BLaER1 (cell line): Measurements from ENCODE around the gene DDA1.
A peak's percentile ranks its signal among the peaks of the same experiment; 100 is the strongest.

Experiments
- H3K27ac ChIP-seq: shearing (Covaris generic); formaldehyde crosslinking; 2 replicates; pipeline ENCODE4 v1.8.1; 2022
- H3K27me3 ChIP-seq: shearing (Covaris generic); formaldehyde crosslinking; 2 replicates; pipeline ENCODE4 v1.8.1; 2022
- H3K36me3 ChIP-seq: shearing (Covaris generic); formaldehyde crosslinking; 2 replicates; pipeline ENCODE4 v1.8.1; 2022
- H3K4me1 ChIP-seq: shearing (Covaris generic); formaldehyde crosslinking; 2 replicates; pipeline ENCODE4 v1.8.1; 2022
- H3K4me2 ChIP-seq: shearing (Covaris generic); formaldehyde crosslinking; 2 replicates; pipeline ENCODE4 v1.8.1; 2022
- H3K4me3 ChIP-seq: shearing (Covaris generic); formaldehyde crosslinking; 2 replicates; pipeline ENCODE4 v1.8.1; 2022
- H3K9ac ChIP-seq: shearing (Covaris generic); formaldehyde crosslinking; 2 replicates; pipeline ENCODE4 v1.8.1; 2022
- H3K9me3 ChIP-seq: shearing (Covaris generic); formaldehyde crosslinking; 2 replicates; pipeline ENCODE4 v1.8.1; 2022
- H4K20me1 ChIP-seq: shearing (Covaris generic); formaldehyde crosslinking; 2 replicates; pipeline ENCODE4 v1.8.1; 2022
- Cebpa-rat ChIP-seq: shearing (Covaris generic); IDR thresholded peaks from 2 replicates; pipeline ENCODE4 v1.8.1; 2022

DDA1 gene

DNA sequence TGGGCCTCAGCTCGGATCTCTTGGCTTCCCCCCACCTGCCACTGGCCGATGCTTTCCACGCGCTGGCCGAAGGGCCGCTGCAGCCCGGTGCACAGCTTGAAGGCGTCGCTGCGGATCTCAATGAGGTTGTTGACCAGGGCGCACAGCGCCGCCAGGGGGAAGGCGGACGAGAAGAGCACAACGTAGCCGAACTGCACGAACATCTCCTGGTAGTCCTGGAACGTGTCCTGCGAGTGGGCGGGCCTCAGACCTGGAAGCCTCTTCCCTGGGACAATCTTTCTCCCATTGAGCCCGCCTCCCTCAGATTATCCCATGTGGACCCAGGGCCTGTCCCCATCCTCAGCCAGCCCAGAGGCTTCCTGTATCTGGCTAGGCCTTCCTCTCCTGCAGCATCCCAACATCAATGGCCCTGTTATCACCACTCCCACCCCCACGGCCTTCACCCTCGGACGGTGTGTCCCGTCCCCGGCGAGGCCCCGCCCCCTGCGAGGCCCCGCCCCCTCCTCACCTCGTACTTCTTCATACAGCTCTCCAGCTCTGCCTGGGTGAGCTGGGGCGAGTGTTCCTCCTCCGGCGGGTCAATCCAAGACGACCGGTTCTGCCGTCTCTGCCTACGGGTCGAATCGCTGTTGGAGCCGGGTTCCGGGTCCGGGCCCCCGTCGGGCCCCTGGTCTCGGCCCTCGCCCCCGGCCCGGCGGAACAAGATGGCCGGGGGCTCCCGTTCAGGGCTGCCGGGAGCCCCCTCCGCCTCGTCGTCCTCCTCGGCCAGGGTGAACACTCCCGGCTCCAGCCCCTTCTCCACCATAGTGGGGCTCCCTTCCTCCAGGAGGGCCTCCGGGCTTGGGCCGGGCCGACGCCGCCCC, 18.5 kb downstream of the DDA1 start:
- H3K4me2 ChIP-seq, result peak overlapping the region; percentile 95
- peak overlapping the region; percentile 61 for H3K4me3 ChIP-seq
- H3K36me3 ChIP-seq, result peaks cover 32% of the 10 kb centered on the region
- no peak for TF ChIP-seq Cebpa-rat
- peaks cover 26% of the 10 kb centered on the region for H4K20me1 ChIP-seq
- peaks cover 27% of the 10 kb centered on the region for H3K27me3 ChIP-seq
- peaks cover 55% of the 10 kb centered on the region for H3K4me1 ChIP-seq
- H3K27ac ChIP-seq, result 0 out of 2 replicates have a peak overlapping the region, but pooled peaks have one; percentile 55
- peaks cover 3% of the 10 kb centered on the region; the same call in 1 of the 2 replicates for H3K9me3 ChIP-seq
- peak overlapping the region; percentile 64; the same call in 1 of the 2 replicates for H3K9ac ChIP-seq

DNA sequence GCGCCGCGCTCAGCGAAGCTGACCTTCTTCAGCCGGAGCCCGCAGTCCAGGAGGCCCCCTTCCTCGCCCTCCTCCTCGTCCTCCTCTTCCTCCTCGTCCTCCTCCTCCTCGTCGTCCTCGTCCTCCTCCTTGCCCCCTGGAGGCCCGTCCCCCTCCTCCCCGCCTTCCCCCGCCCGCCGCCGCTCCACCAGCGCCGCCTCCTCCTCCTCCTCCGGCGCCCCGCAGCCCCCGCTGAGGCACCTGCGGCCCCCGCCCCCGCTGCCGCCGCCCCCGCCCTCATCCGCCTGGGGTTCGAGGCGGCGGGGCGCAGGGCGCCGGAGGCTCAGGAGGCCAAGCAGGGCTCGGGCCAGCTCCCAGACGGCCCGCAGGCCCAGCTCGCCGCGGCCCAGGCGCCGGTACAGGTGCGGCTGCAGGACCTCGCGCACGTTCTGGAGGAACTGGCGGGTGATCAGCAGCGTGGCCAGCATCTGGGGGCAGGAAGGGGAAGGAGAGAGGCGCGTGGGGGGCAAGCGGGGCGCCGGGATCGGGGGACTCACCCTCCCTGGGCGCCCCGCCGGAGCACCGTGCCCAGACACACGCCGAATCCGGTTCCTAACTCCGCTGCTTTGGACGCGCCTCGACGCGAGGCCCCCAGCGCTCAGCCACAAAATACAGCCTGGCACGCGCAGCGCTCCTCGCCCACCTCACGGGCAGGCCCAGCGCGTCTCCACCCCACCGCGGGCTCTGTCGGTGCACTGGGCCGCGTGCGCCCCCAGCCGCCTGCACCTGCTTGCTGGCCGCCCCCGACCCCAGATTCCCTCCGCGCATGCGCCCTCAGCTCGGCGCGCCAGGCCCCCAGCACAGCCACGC, 19.4 kb downstream of the DDA1 start:
- peaks cover 4% of the 10 kb centered on the region; the same call in 1 of the 2 replicates for H3K9me3 ChIP-seq
- H3K4me3 ChIP-seq, result peak overlapping the region; percentile 61
- TF ChIP-seq Cebpa-rat, result no peak
- H3K36me3 ChIP-seq, result peaks cover 36% of the 10 kb centered on the region
- H3K27ac ChIP-seq, result peak overlapping the region; percentile 55
- peak overlapping the region; percentile 95 for H3K4me2 ChIP-seq
- H3K4me1 ChIP-seq, result peaks cover 54% of the 10 kb centered on the region
- H4K20me1 ChIP-seq, result peaks cover 25% of the 10 kb centered on the region
- H3K27me3 ChIP-seq, result peaks cover 23% of the 10 kb centered on the region
- peak overlapping the region; percentile 70 for H3K9ac ChIP-seq

DNA sequence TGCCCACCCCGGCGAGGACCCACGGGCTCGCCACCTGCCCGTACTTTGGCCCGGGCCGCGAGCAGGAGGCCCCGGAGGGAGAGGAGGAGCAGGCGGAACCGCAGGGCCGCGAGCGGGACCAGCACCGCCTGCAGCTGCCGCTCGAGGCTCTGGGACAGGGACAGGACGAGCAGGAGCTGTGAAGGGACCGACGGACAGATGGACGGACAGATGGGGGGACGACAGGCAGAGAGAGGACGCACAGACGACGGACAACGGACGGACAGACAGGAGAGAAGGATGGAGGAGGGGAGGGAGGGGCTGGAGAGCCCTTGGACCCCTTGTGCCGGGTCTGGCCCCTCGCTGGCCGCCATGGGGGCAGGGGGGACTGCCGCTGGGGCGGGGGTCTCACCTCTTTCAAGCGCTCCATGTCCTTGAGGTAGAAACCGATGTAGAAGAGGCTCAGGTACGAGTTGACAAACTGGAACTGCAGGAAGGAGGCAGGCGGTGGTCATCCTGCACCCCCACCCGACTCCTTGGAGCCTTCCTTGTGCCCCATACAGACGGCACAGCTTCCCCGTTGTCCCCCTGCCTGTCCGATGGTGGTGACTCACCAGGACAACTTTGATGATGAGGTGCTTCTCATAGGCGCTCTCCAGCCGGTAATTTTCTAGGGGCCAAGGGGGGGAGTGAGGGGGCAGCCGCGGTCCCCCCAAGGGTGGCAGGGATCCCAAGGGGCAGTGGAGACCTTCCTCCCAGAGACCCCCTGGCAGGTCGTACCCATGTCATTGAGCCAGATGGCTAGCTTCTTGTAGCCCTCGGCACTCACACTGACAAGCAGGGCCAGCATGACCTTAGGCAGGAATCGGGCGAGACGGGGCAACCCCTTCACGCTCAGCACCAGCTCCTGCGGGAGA, 20.3 kb downstream of the DDA1 start:
- Histone ChIP-seq H3K27me3 (peaks cover 23% of the 10 kb centered on the region), H3K9me3 (peaks cover 4% of the 10 kb centered on the region; the same call in 1 of the 2 replicates), H3K4me3 (peak overlapping the region; percentile 60), H3K4me2 (peak overlapping the region; percentile 95), H3K27ac (peak overlapping the region; percentile 46; the same call in 1 of the 2 replicates), H3K4me1 (peaks cover 50% of the 10 kb centered on the region), H3K9ac (peak overlapping the region; percentile 70; the same call in 1 of the 2 replicates), H3K36me3 (peaks cover 32% of the 10 kb centered on the region), H4K20me1 (peaks cover 22% of the 10 kb centered on the region)
- no peak for TF ChIP-seq Cebpa-rat

DNA sequence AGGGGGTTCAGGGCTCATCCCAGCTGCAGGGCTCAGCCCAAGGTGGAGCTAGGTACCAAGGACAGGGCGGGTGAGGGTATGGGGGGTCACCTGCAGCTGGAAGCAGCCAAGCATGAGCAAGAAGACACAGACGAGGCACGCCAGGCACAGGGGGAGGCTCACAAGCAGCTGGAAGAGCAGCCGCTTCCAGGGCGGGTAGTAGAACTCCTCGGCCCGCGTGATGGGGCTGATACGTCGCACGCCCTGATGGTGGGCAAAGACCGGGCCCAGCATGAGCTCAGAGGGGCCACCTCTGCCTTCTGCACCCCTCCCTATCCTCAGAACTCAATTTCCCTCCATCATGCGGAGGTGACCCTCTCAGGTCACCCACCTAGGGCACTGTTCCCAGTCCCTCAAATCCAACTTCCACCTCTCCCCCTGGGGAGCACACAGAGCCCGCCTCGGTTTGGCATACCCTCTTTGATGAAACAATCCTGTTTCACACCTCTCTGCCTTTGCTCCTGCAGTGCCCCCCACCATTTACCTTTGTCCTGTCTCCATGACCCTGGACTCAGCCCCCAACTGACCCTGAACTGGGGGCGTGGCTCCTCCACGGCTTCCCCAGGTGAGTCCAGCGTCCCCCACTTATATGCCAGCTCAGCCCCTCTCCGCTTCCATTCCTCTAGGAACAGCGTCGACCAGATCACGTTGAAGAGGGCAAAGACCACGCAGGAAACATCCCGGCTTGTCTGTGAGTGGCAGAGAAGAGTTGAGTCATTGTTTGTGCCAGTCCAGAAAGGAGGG, 21.1 kb downstream of the DDA1 start:
- no peak for TF ChIP-seq Cebpa-rat
- Histone ChIP-seq H3K27ac (no peak overlapping the region), H3K4me1 (peaks cover 56% of the 10 kb centered on the region), H3K4me3 (no peak overlapping the region), H3K9me3 (peaks cover 4% of the 10 kb centered on the region; the same call in 1 of the 2 replicates), H4K20me1 (peaks cover 15% of the 10 kb centered on the region), H3K36me3 (peaks cover 26% of the 10 kb centered on the region), H3K27me3 (peaks cover 23% of the 10 kb centered on the region), H3K4me2 (peak overlapping the region; percentile 95), H3K9ac (no peak overlapping the region)

DNA sequence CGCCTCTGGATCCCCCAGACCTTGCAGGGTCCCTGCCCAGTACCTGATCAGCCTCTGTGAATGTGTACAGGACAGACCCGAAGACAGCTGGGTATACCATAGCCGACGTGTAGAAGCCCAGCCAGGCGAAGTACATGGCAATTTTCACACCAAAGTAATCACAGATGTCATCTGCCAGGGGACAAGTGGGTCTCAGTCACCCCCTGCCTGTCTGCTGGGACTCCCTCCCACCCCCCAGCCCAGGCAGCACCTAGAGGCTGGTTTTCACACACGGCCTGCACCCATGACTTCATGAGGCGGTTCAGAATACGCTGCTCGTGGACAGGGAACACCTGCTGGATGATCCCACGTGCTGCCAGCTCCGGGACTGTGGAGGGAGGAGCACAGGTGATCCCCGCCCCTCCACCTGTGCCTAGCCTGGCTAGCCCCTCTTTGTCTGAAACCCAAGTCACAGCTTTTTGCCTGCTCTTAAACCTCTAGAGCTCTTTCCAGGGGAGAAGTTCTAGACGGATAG, 21.7 kb downstream of the DDA1 start:
- Histone ChIP-seq H4K20me1 (peaks cover 15% of the 10 kb centered on the region), H3K9me3 (peaks cover 4% of the 10 kb centered on the region; the same call in 1 of the 2 replicates), H3K4me3 (no peak overlapping the region), H3K9ac (no peak overlapping the region), H3K4me2 (no peak overlapping the region; the same call in 1 of the 2 replicates), H3K27ac (no peak overlapping the region), H3K4me1 (peaks cover 63% of the 10 kb centered on the region), H3K36me3 (peaks cover 26% of the 10 kb centered on the region), H3K27me3 (peaks cover 23% of the 10 kb centered on the region)
- no peak for TF ChIP-seq Cebpa-rat

DNA sequence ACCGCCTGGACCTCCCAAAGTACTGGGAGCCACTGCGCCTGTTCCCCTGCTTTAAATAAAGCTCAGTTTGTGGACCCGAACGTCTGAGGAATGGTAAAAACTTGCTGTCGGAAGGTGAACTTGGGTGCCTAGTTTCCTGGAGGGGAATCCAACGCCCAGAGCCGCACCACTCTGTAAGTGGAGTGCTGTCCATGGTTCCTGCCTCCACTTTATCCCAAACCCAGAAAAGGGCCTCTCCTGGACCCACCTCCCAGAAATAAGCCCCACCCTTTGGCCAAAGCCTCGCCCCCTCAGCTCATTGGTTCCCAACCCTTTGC, 23.0 kb downstream of the DDA1 start:
- peaks cover 23% of the 10 kb centered on the region for H3K36me3 ChIP-seq
- H3K27me3 ChIP-seq, result peaks cover 23% of the 10 kb centered on the region
- peaks cover 4% of the 10 kb centered on the region; the same call in 1 of the 2 replicates for H3K9me3 ChIP-seq
- H3K4me2 ChIP-seq, result 0 out of 2 replicates have a peak overlapping the region, but pooled peaks have one; percentile 28
- peaks cover 63% of the 10 kb centered on the region for H3K4me1 ChIP-seq
- no peak overlapping the region for H3K9ac ChIP-seq
- H3K4me3 ChIP-seq, result no peak overlapping the region
- H4K20me1 ChIP-seq, result peaks cover 14% of the 10 kb centered on the region
- TF ChIP-seq Cebpa-rat, result no peak
- no peak overlapping the region for H3K27ac ChIP-seq

DNA sequence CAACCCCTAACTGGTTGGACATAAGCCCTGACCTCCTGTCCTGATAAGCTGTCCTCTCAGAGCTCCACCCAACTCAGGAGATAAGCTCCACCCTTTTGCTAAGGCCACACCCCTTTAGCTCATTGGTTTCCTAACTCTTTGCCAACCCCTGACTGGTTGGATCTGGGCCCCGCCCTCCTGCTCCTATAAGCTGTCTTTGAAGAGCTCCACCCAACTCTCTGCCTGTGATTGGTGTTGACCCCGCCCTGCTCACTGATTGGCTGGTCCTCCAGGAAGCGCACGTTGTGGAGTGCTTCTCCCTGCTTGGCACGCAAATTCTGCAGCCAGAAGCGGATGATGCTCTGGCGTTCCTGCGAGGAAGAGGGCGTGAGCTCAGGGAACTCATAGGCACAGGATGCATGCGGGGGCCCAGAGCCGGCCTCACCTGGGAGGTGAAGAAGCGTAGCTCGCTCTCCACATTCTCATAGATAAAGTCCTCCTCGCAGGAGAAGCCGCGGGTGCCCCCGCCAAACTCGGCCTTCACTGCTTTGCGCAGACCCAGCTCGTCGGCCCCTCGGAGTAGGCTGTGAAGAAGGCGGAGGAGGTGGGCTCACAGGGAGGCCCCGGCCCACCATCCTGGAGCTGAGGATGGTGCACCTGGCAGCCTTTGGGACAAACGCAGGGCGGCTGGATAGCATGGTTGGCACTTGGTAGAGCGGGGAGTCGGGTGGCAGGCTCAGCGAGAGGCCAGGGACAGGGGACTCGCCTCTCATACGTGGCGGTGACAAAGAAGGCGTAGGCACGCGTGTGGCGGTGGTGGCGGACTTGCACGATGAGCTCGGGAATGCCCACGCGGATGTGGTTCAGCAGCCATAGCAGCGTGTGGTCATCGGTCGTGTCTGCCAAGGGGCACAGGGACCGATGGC, 23.6 kb downstream of the DDA1 start:
- Histone ChIP-seq H3K9ac (no peak overlapping the region), H4K20me1 (peaks cover 10% of the 10 kb centered on the region; the same call in 1 of the 2 replicates), H3K27me3 (peaks cover 23% of the 10 kb centered on the region), H3K4me1 (peaks cover 60% of the 10 kb centered on the region), H3K9me3 (peaks cover 4% of the 10 kb centered on the region; the same call in 1 of the 2 replicates), H3K36me3 (peaks cover 20% of the 10 kb centered on the region), H3K27ac (no peak overlapping the region), H3K4me2 (peak overlapping the region; percentile 28), H3K4me3 (no peak overlapping the region)
- no peak for TF ChIP-seq Cebpa-rat
